Esophagus muscularis mucosa (tissue), 3 donors: ENCODE data around the gene MAP3K7.

Experiments used
- POLR2A ChIP-seq: fragments of 450-650 bp; IDR thresholded peaks from one replicate; pipeline ENCODE4 v1.6.1; 2017; ENCODE audit warnings: antibody characterized with exemption, moderate library complexity, mild to moderate bottlenecking, low read depth
- POLR2AphosphoS5 ChIP-seq, 2 donors: sonication (generic); formaldehyde crosslinking; IDR thresholded peaks; one replicate each; pipeline ENCODE4 v1.6.1; 2017; ENCODE audit warnings: antibody characterized with exemption in 2 of 2
- TF ChIP-seq, protein P1 (sequence below), 3 experiments: fragments of 200-600 bp in 2 of 3; fragments of 450-650 bp in 1 of 3; sonication (generic) in 2 of 3; IDR thresholded peaks; one replicate each; pipeline ENCODE4 v1.5.1; 2017 to 2019; ENCODE audit warnings: antibody characterized with exemption in 3 of 3, mild to moderate bottlenecking in 2 of 3, moderate library complexity in 1 of 3

GRCh38 chr6:90490030-90490716 lies 96.7 kb downstream of the MAP3K7 start:
- TF ChIP-seq POLR2AphosphoS5 (IDR thresholded peaks at IDR 0.05) (no peak), POLR2A (no peak)
- TF ChIP-seq, protein P1, sequence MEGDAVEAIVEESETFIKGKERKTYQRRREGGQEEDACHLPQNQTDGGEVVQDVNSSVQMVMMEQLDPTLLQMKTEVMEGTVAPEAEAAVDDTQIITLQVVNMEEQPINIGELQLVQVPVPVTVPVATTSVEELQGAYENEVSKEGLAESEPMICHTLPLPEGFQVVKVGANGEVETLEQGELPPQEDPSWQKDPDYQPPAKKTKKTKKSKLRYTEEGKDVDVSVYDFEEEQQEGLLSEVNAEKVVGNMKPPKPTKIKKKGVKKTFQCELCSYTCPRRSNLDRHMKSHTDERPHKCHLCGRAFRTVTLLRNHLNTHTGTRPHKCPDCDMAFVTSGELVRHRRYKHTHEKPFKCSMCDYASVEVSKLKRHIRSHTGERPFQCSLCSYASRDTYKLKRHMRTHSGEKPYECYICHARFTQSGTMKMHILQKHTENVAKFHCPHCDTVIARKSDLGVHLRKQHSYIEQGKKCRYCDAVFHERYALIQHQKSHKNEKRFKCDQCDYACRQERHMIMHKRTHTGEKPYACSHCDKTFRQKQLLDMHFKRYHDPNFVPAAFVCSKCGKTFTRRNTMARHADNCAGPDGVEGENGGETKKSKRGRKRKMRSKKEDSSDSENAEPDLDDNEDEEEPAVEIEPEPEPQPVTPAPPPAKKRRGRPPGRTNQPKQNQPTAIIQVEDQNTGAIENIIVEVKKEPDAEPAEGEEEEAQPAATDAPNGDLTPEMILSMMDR (IDR thresholded peaks at IDR 0.05), result no peak
